Stimulated activated naive B cell treated with anti-CD40 and anti-IgM and Interleukin-4, amounts not matched to agents 10 μg/mL and 1 μg/mL and 100 μg/mL, for 72 hours (primary cell): ENCODE results near the gene TUBB3.
A peak's percentile ranks its signal among the peaks of the same experiment; 100 is the strongest.

Source experiments
- ATAC-seq, 2 donors: fragments of 150-1000 bp; cut with Tn5 transposase; replicated peaks; 2 replicates each; pipeline ENCODE4 v1.10.0; 2021; ENCODE audit warnings: moderate library complexity in 1 of 2
- DNase-seq: peaks from one replicate; pipeline ENCODE4 v3.0.0; 2021
- H3K27ac Mint-ChIP-seq: one replicate; pipeline ENCODE4 v1.8.0; 2022; ENCODE audit warnings: mild to moderate bottlenecking, mixed read lengths
- H3K27me3 Mint-ChIP-seq, 2 donors: one replicate each; pipeline ENCODE4 v1.8.0; 2022; ENCODE audit warnings: mixed read lengths in 2 of 2
- H3K36me3 Mint-ChIP-seq, 2 donors: one replicate each; pipeline ENCODE4 v1.8.0; 2022; ENCODE audit warnings: mixed read lengths in 2 of 2, mild to moderate bottlenecking in 1 of 2
- H3K4me1 Mint-ChIP-seq, 2 donors: one replicate each; pipeline ENCODE4 v1.8.0; 2022; ENCODE audit warnings: mixed read lengths in 2 of 2, mild to moderate bottlenecking in 1 of 2
- H3K4me3 Mint-ChIP-seq, 2 donors: one replicate each; pipeline ENCODE4 v1.8.0; 2022; ENCODE audit warnings: mild to moderate bottlenecking in 2 of 2, mixed read lengths in 2 of 2, moderate library complexity in 1 of 2
- H3K9me3 Mint-ChIP-seq, 2 donors: one replicate each; pipeline ENCODE4 v1.8.0; 2022; ENCODE audit warnings: mixed read lengths in 2 of 2, mild to moderate bottlenecking in 1 of 2

The TUBB3 gene

GRCh38 chr16:89918453-89919347 is 4.4 kb upstream of the TUBB3 start, which contains the start of gene MC1R:
Gene MC1R (plus strand): TSS chr16:89918862. CDS start chr16:89919259, 397 bp downstream.
- H3K36me3 Mint-ChIP-seq = peaks cover 9 to 15% of the 10 kb centered on the region in 2 donors
- H3K4me3 Mint-ChIP-seq = peak within 1 kb of the TSS; percentile 72 to 87
- peak; percentile 47 to 49 for ATAC-seq
- DNase-seq = no peak
- H3K27ac Mint-ChIP-seq = peak within 1 kb of the TSS; percentile 87
- H3K9me3 Mint-ChIP-seq = no peaks in the 10 kb centered on the region
- peaks cover 38 to 45% of the 10 kb centered on the region in 2 donors for H3K27me3 Mint-ChIP-seq
- H3K4me1 Mint-ChIP-seq = peaks cover 29 to 50% of the 10 kb centered on the region in 2 donors

GRCh38 chr16:89919535-89920406 is 3.4 kb upstream of the TUBB3 start:
- H3K27ac Mint-ChIP-seq = no peak overlapping the region
- H3K4me1 Mint-ChIP-seq = peaks cover 24 to 60% of the 10 kb centered on the region in 2 donors
- peaks cover 47 to 53% of the 10 kb centered on the region in 2 donors for H3K27me3 Mint-ChIP-seq
- peak overlapping the region in 1 of 2 donors; percentile 8 for H3K4me3 Mint-ChIP-seq
- H3K9me3 Mint-ChIP-seq = no peaks in the 10 kb centered on the region
- DNase-seq (no peak), ATAC-seq (no peak)
- peaks cover 3 to 7% of the 10 kb centered on the region in 2 donors for H3K36me3 Mint-ChIP-seq

DNA sequence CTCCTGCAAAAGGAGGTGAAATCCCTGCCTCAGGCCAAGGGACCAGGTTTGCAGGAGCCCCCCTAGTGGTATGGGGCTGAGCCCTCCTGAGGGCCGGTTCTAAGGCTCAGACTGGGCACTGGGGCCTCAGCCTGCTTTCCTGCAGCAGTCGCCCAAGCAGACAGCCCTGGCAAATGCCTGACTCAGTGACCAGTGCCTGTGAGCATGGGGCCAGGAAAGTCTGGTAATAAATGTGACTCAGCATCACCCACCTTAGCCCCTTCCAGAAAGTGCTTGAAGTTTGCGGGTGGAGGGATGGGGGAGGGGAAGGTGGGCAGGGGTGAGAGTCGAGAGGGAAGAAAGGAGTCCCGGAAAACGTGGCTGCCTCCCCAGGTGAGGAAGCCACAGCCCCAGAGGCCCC is 2.4 kb upstream of the TUBB3 start:
- DNase-seq (no peak), ATAC-seq (no peak)
- H3K27me3 Mint-ChIP-seq = peaks cover 54 to 59% of the 10 kb centered on the region in 2 donors
- no peaks in the 10 kb centered on the region for H3K9me3 Mint-ChIP-seq
- peaks cover 0 to 3% of the 10 kb centered on the region in 2 donors for H3K36me3 Mint-ChIP-seq
- peak overlapping the region; percentile 20 for H3K27ac Mint-ChIP-seq
- H3K4me3 Mint-ChIP-seq = no peak overlapping the region
- peaks cover 24 to 68% of the 10 kb centered on the region in 2 donors for H3K4me1 Mint-ChIP-seq

- H3K4me3 Mint-ChIP-seq = no peak overlapping the region
- no peak for ATAC-seq
- no peak overlapping the region for H3K27ac Mint-ChIP-seq
- H3K9me3 Mint-ChIP-seq = no peaks in the 10 kb centered on the region
- H3K36me3 Mint-ChIP-seq = peaks cover 0 to 3% of the 10 kb centered on the region in 2 donors
- DNase-seq = no peak
- peaks cover 24 to 65% of the 10 kb centered on the region in 2 donors for H3K4me1 Mint-ChIP-seq
- peaks cover 54 to 59% of the 10 kb centered on the region in 2 donors for H3K27me3 Mint-ChIP-seq
These were observed 1.9 kb upstream of the TUBB3 start for GRCh38 chr16:89921131-89921701.

GRCh38 chr16:89921702-89922476 is 1.3 kb upstream of the TUBB3 start:
- Mint-ChIP-seq H3K4me3 (peak overlapping the region in 1 of 2 donors; percentile 35), H3K4me1 (peaks cover 24 to 70% of the 10 kb centered on the region in 2 donors), H3K27me3 (peaks cover 54 to 65% of the 10 kb centered on the region in 2 donors), H3K9me3 (no peaks in the 10 kb centered on the region), H3K27ac (no peak overlapping the region), H3K36me3 (peaks cover 0 to 3% of the 10 kb centered on the region in 2 donors)
- ATAC-seq = no peak
- DNase-seq = no peak

- DNase-seq = no peak
- peaks cover 24 to 70% of the 10 kb centered on the region in 2 donors for H3K4me1 Mint-ChIP-seq
- peak overlapping the region; percentile 70 to 79 for H3K4me3 Mint-ChIP-seq
- peak in 1 of 2 donors; percentile 9 for ATAC-seq
- no peak overlapping the region for H3K27ac Mint-ChIP-seq
- peaks cover 54 to 67% of the 10 kb centered on the region in 2 donors for H3K27me3 Mint-ChIP-seq
- H3K36me3 Mint-ChIP-seq = peaks cover 0 to 3% of the 10 kb centered on the region in 2 donors
- H3K9me3 Mint-ChIP-seq = no peaks in the 10 kb centered on the region
These were observed 662 bp upstream of the TUBB3 start for GRCh38 chr16:89922477-89922883.

DNA sequence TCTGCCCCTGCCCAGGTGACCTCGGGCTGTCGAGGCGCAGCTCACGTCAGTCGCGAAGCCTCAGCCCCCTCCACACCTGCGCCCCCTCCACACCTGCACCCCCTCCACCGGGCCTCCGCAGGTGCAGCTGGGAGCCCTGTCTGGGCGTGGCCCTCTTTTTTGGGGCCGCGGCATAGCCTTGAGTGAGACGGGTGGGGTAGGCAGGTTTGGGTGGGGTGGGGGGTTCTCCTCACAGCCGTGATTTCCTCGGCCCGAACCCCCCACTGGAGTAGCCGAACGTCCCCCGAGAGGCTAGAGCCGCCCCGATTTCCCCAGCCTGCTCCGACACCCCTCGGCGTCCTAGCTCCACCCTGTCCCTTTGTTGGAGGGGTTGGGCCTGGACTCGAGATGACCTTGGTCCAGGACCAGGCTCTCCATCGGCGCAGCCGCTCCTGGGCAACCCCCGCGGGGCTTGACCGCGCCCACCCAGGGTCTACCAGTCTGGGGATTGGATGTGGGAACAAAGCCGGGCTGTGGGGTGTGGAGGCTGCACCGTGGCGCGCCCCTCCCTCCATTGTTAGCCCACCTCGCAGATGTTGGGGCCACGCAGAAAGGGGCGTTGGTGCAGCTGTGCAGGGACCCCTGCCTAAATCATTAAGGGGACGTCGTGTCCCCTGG is 626 bp downstream of the TUBB3 start:
- Mint-ChIP-seq H3K27me3 (peaks cover 47 to 68% of the 10 kb centered on the region in 2 donors), H3K36me3 (peaks cover 0 to 3% of the 10 kb centered on the region in 2 donors), H3K4me1 (peaks cover 16 to 58% of the 10 kb centered on the region in 2 donors), H3K9me3 (no peaks in the 10 kb centered on the region), H3K27ac (no peak overlapping the region), H3K4me3 (peak overlapping the region; percentile 25 to 32)
- DNase-seq = no peak
- ATAC-seq = no peak

GRCh38 chr16:89924297-89924924 is 1.3 kb downstream of the TUBB3 start:
- no peak overlapping the region for H3K27ac Mint-ChIP-seq
- ATAC-seq (no peak), DNase-seq (no peak)
- peaks cover 42 to 62% of the 10 kb centered on the region in 2 donors for H3K27me3 Mint-ChIP-seq
- H3K9me3 Mint-ChIP-seq = no peaks in the 10 kb centered on the region
- no peak overlapping the region for H3K4me3 Mint-ChIP-seq
- peaks cover 0 to 3% of the 10 kb centered on the region in 2 donors for H3K36me3 Mint-ChIP-seq
- H3K4me1 Mint-ChIP-seq = peaks cover 13 to 55% of the 10 kb centered on the region in 2 donors

- Mint-ChIP-seq H3K36me3 (peaks cover 0 to 5% of the 10 kb centered on the region in 2 donors), H3K27ac (no peak overlapping the region), H3K27me3 (peaks cover 42 to 62% of the 10 kb centered on the region in 2 donors), H3K9me3 (no peaks in the 10 kb centered on the region), H3K4me3 (no peak overlapping the region), H3K4me1 (peaks cover 8 to 55% of the 10 kb centered on the region in 2 donors)
- ATAC-seq (no peak), DNase-seq (no peak)
These were observed 1.8 kb downstream of the TUBB3 start for GRCh38 chr16:89924925-89925307.

- Mint-ChIP-seq H3K27me3 (peaks cover 38 to 58% of the 10 kb centered on the region in 2 donors), H3K27ac (no peak overlapping the region), H3K36me3 (peaks cover 0 to 4% of the 10 kb centered on the region in 2 donors), H3K4me3 (peak overlapping the region in 1 of 2 donors; percentile 41), H3K9me3 (no peaks in the 10 kb centered on the region), H3K4me1 (peaks cover 8 to 54% of the 10 kb centered on the region in 2 donors)
- DNase-seq (no peak), ATAC-seq (no peak)
These were observed 2.5 kb downstream of the TUBB3 start for GRCh38 chr16:89925596-89926079.

- no peak overlapping the region for H3K27ac Mint-ChIP-seq
- no peak overlapping the region for H3K4me3 Mint-ChIP-seq
- ATAC-seq (peak; percentile 34 to 36), DNase-seq (no peak)
- peaks cover 12 to 30% of the 10 kb centered on the region in 2 donors for H3K27me3 Mint-ChIP-seq
- H3K9me3 Mint-ChIP-seq = no peaks in the 10 kb centered on the region
- H3K36me3 Mint-ChIP-seq = peaks cover 0 to 4% of the 10 kb centered on the region in 2 donors
- peaks cover 8 to 28% of the 10 kb centered on the region in 2 donors for H3K4me1 Mint-ChIP-seq
These were observed 8.3 kb downstream of the TUBB3 start for GRCh38 chr16:89931305-89931896.

DNA sequence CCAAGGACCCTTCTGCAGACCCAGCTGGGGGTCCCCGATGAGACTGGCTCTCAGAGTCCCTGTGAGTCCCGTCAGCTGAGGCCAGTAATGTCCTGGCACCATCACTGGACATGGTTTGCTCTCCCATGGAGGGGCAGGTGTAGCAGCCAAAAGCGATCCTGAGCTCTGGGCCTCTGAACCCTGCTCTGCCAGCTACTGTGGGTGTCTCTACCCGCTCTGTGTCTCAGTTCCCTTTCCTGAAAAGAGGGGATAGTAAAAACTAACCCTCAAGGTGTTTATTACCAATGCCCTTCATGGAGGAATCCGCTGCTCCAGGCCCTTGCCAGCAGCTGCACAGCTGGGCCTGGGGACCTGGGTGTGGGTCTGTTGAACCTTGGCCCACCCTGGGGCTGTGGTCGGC is 8.8 kb downstream of the TUBB3 start:
- Mint-ChIP-seq H3K4me1 (peaks cover 8 to 24% of the 10 kb centered on the region in 2 donors), H3K27ac (no peak overlapping the region), H3K9me3 (no peaks in the 10 kb centered on the region), H3K36me3 (peaks cover 0 to 4% of the 10 kb centered on the region in 2 donors), H3K4me3 (no peak overlapping the region), H3K27me3 (peaks cover 12 to 25% of the 10 kb centered on the region in 2 donors)
- peak; percentile 67 to 70 for ATAC-seq
- no peak for DNase-seq
